Fibroblast of skin of scalp (primary cell): Measurements from ENCODE around the gene C5orf63.
"Not testable (repeated sequence)": the region's sequence is repeated elsewhere in the genome, so short reads cannot be mapped to it uniquely, and the experiment has no call there.

Experiments used
- DNase-seq: peaks from one replicate; pipeline ENCODE4 v3.0.0-alpha.2; 2013

The C5orf63 gene

DNA sequence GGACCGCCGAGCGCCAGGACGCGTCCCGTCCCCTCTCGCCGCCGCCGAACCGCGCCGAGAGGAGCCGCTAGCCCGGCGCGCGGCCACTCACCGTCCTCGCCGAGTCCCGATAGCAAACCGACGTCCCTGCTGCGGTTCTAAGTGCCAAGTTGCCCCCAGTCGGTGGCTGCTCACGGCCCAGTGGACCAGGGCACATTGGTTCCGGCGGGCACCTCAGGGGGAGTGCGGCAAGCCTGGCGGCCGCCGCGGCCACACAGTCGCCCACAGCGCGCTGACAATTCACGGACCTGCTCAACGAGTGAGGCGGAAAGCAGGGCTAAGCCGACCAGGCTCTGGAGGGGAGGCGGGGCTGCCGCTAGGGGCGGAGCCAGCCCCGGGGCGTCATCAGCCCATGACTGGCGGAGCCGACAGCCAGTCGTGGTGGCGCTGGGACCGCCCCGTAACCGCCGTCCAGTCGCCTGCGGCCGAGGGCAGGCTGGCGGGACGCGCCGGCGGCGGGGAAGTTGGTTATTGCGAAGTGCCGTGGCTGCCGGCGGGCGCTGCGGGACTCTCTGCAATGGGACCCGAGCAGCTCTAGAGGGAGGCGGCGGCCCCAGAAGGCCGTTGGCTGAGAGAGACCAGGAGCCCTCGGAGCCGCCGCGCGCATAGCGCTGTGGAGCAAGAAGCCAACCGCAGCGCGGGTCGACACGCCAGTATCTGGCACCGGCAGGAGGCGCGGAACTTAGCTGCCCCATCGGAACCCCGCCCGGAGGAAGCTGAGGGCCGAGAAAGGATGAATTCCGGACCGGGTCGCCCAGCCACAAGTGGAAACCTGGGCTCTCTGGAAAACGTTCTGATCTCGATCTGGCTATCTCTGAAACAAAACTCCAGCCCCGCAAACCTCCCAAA is 42.8 kb downstream of the C5orf63 start, which contains the start of gene MARCHF3:
TSS of gene MARCHF3 (minus strand) at position 300 of the 888 bp plus-strand sequence. CDS start 112,387 bp downstream, outside the sequence.
- peak; percentile 94 for DNase-seq

DNA sequence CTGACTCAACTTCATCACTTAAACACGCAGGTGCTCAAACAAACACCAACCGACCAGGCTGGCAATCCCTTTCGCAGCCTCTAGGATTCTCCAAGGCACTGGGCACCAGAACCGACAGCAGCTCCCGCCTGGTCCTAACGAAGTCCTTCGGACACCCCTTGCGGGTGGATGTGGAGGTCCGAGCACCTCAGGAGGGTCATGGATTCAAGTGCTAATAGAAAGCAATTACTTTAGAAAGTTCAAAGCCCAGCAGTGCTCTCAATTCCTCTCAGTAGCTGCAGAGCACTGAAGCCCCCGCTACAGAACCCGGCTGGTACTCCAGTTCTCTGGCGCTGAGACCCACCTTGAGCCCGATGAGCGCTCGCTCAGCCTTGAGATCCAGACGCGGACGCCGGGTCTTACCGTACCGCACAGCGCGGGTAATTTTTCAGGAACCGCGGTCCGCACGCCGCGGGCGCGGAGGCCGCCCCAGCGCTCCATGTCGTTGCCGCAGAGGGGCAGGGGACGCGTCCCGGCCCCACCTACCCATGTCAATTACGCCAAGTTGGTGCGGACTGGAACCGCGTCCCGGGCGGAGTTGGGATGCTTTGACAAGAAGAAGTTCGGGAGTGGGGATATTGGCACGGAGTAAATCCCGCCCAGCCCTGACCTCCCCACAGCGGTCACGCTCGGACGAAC is 43.6 kb downstream of the C5orf63 start:
- DNase-seq, result peak; percentile 43

DNA sequence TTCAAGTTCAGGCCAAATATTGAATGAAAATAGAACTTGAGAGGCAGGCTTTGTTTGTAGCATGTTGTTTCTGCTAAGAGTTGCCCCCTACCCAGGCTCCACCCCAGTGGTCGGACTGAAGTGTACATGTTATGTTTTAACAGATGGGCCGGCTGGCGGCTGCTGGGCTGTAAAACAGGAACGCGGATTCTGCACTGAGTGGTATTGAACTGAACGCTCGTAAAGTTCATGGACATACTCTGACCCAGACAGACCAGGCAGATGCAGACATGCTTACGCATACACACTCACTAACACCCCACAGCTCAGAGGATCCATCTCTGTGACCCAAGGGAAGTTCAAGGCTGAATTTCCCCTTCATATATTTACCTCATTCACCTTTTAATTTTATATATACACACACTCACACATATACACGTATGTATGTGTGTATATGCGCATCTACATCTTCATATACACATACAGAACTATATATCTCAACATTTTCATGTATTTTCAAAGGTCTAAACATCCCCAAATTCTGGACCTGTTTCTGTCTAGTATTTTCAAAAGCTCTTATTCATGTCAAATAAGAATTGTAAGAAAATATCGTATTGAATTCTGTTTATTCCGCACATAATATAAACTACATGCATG is 44.4 kb downstream of the C5orf63 start:
- no peak for DNase-seq

DNA sequence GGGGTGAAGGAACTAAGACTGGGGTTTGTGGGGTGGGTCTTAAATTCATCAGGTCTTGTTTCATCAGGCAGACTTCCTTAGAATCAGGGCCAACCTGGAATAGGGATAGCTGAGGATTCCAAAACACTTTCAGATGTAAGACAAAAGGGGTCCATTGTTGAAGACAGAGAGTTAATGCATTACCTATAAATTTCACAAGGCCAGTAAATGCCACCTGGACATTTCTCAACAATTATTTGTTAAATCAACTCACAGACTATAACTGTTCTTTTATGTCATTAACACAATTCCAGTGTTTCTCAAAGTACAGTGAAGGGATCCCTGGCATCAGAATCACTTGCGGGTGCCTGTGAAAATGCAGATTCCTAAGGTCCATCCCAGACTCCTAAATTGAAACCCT is 45.8 kb downstream of the C5orf63 start:
- no peak for DNase-seq

DNA sequence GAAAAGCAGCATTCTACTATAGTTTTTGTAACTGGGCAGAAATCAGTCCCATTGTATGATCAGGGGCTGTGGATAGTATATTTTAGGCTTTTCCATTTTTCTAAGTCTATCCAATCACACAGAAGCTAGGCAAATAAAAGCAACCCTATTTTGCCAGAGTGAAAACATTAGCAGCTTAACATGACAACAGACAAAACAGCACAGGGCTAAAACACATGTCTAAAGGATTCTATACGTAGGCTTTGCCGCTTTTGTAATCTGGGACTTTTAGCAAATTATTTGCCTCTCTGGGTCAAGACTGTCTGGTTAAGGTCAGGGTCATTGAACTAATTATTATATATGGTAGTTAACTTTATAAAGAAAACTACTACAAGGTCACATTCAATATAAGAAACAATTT is 47.1 kb downstream of the C5orf63 start:
- no peak for DNase-seq

DNA sequence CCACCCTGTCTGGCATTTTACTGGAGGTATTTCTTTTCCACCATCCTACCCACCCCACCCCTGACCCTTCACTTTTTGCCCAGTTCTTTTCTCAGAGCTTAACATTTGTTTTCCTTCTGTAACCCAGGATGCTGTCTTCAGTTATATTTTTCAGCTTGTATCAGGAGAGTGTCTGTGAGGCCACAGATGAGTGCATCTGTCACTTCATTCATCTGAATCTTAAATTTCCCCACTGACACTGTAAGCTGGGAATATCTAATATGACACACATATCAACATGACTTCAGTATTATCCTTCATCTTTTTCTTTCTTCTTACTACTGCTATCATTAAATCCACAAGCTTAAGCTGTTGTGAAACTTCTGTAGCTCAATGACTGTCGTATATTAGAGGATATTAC is 47.8 kb downstream of the C5orf63 start:
- no peak for DNase-seq

DNA sequence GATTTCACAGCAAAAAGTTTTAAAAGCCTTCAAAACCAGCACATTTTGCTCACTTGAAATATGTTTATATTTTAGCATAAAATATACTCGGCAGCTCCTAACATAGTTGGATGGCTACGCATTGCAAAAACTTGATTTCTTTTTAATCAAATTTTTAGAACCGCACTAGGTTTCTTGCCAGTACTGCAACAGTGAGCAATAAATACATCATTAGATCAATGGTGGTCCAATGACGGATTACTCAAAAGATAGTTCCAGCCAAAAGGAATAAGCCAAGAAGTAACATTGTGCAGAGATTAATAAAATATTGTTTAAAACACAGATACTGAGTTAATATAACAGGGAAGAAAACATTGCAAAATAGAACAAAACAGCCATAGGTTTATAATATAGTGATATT is 48.5 kb downstream of the C5orf63 start:
- DNase-seq, result no peak

DNA sequence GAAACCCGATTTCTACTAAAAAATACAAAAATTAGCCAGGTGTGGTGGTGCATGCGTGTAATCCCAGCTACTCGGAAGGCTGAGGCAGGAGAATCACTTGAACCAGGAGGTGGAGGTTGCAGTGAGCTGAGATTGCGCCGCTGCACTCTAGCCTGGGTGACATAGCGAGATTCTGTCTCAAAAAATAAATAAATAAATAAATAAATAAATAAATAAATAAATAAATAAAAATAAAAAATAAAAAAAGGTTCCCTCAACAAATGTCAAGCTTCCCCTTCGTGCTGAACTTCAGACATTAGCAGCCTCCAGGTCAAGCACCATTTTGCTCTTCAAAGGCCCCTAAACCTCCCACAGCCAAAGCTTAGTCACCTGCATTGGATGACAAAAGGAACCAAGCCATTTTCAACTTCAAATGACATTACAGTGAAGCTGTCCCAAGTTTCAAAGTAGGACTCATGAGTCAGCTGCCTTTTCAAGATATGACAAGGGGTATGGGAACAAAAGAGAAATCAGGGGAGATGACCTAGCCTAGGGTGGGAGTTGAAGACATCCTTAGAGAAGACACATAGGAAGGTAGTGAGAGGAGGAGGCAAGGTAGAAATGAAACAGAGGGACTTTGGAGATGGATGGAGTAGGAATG is 49.6 kb downstream of the C5orf63 start:
- DNase-seq, result not testable (repeated sequence)

DNA sequence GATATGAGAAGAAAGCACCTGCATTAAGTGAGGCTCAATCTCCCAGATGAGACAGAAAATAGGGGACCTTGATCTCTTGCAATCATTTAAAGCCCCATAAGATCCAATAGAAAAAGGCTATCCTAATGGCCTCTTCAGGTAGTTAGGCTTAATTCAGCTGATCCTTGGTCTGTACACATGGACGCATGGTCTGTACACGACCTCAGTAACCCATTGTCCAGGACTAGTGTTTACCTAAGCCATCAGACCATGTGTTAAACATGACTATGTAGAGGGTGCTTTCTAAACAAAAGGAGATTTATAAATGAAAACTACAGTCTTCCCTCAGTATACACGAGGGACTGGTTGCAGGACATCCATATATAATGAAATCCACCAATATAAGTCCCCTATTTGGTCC is 50.5 kb downstream of the C5orf63 start:
- no peak for DNase-seq

DNA sequence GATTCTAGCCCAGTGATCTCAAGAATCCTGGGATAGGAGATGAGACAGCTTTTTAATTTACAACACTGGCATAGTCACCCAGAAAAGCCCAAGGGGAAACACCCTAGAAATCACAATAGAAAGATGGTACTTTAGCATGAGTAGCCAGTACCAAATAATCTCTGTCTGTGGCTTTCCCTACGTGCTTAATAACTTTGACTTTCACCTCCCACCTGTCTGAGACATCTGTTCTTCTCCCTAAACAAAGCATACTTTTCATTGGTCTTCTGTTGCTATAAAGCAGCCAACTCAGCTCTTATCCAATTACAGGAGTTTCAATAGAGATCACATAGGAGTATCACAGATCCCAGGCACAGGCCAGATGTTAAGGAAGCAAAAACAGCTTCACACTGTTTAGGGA is 53.4 kb downstream of the C5orf63 start:
- DNase-seq, result no peak

DNA sequence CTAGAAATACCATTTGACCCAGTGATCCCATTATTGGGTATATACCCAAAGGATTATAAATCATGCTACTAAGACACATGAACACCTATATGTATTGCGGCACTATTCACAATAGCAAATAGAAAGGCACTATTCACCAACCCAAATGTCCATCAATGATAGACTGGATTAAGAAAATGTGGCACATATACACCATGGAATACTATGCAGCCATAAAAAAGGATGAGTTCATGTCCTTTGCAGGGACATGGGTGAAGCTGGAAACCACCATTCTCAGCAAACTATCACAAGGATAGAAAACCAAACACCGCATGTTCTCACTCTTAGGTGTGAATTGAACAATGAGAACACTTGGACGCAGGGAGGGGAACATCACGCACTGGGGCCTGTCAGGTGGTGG is 56.6 kb downstream of the C5orf63 start:
- not testable (repeated sequence) for DNase-seq

DNA sequence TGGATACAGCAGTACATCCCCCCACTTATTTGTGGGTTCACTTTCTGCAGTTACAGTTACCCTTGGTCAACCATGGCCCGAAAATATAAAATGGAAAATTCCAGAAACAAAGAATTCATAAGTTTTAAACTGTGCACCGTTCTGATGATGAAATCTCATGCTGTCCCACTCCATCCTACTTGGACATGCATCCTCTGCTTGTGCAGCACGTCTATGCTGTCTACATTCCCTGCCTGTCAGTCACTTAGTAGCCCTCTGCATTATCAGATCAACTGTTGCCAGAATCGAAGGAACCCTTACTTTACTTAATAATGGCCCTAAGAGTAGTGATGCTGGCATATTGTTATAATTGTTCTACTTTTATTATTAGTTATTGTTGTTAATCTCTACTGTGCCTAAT is 57.6 kb downstream of the C5orf63 start:
- DNase-seq, result no peak

DNA sequence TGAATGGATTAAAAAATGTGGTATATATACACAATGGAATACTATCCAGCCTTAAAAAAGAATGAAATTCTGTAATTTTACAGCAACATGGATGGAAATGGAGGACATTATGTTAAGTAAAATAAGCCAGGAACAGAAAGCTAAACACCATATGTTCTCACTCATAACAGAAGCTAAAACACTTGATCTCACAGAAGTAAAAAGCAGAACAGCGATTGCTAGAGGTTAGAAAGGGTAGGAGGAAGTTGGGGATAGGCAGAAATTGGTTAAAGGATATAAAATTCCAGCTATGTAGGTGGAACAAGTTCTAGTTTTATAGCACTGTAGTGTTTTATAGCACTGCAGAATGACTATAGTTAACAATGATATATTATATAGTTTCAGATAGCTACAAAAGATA is 58.7 kb downstream of the C5orf63 start:
- DNase-seq, result no peak

DNA sequence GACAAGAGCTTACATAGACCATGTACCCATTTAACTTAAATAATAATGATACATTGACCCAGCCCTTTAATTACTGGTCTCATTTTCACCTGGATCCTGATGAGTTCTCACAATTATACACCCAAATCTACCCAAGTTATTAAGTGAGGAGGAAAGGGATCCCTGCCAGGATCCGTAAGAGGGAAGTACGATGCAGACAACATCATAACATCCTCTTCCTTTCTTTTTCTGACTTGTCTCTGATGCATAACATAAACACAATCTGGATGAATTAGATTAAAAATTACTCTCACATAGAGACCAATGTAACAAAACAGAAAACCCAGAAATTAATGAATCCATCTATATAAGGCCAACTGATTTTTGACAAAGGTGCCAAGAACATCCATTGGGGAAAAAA is 59.9 kb downstream of the C5orf63 start:
- no peak for DNase-seq

DNA sequence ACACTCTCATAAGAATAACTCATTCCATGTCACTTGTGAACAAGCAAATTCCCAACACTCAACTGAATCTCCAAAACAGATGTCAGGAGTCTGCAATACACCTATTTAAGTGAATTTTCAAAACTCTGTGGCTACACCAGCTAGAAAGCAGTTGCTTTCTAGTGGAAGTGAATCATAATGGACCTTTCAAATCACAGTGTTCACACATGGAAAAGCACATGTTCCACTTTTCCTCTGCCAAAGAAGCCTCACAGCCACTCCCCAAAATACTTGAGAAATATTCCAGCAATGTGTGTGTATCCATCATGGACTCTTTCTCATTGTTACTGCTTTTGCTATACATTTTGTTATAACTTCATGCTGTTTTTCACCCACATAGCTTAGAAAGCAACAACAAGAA is 60.4 kb downstream of the C5orf63 start:
- peak; percentile 50 for DNase-seq

DNA sequence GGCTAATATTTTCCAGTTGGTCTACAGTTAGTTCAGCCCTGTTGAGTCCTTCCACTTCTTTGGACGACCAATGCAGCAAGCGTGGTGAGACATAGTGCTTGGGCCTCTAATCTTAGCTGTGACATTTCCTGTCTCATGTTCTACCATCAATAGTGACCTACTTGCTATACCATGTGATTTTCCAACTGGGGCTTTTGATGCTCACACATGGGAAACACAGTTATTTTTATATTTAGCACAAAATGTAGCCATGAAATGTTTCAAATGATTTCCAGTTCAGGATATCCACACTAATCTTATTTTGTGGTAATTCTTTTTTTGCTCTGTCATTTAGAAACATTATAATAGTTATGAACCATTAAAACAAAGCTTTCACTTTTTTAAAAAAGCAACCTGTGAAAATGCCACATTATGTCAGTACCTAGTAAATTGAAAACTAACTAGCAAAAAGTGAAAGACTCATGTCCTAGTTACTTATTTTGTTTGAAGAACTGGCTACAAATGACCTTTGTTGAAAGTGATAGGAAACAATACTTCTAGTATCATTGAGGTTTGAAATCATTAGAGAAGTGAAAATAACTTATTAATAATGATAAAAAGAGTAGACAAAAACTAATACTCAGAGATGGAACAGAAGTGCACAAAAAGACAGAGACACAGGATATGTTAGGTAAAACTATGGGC is 61.2 kb downstream of the C5orf63 start:
- no peak for DNase-seq

DNA sequence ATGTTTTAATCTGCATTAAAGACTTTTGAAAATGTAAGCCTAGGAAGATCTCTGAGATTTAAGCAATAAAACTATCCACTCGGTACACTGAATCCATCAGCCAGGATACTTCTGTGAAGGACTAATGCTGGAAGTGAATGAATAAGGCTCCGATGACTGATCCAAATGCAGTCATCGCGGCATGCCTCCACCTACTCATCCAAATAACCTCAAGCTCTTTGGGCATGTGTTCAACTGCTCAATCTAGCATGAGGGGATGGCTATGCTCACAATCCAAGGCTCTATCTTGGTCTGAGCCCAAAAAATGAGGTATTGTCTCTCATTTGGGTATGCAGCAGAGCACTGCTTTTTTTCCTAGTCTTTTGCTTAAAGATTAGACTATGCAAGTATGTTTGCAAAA is 62.1 kb downstream of the C5orf63 start:
- DNase-seq, result peak; percentile 50

DNA sequence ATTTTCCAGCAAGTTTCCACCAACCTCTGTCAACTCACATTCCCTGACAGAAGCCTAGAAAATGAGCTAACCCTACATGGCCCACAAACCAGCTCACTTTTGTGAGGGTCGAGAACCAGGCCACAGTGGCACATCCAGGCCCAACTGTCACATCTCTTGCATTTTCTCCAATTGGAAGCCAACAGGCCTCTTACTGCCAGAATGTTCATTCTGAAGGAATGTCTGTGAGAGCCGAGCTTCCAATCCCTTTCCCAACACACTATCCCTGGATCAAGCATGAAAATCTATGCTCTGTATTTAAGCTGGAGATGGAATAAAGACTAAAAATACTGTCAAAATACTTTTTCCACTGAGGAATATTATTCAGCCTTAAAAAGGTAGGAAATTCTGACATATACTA is 62.9 kb downstream of the C5orf63 start:
- no peak for DNase-seq

DNA sequence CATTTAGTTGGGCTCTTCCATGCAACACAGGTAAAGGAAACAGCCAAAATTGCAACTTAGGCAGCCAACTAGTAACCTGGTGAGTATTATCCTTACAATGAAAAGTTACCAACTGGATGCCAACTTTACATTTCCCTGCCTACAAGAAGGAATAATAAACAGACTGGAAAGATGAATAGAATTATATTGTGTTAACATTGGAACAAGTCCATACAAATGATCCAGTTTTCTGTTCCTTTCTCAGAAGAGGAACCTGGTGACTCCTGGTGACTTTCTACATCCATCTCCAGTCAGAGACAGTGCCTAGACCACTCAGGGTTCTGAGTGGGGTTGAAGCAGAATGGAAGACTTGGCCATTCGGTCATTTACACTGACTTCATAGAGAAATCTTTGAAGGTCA is 63.5 kb downstream of the C5orf63 start:
- no peak for DNase-seq

DNA sequence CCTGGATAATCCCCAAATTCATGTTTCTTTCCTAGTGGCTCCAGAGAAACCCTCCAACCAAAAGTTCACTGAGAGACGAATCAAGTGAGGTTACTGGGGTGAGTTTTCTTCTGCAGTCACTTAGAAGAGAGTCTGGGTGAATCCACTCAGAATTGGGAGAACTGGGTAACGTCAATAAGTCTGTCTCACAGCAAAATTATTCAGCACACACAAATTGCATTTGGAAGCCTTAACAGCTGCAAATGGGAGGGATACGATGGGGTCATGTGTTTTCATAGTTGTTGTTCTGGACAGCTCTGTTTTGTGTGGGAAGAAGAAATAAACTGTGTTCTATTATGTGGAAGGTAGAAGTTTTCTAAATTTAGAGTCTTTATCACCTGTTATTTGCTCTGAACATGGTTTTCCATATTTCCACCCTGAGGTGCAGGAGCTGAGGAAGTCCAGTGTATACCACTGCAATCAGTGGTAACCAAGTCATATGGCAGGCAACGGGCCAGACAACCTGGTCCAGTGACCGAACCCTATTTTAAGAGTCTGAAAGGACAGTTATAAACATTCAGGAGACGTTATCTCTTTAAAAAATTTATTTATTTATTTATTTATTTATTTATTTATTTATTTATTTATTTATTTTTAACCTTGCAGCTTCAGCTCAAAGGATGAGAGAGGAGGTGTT is 64.9 kb downstream of the C5orf63 start:
- no peak for DNase-seq

DNA sequence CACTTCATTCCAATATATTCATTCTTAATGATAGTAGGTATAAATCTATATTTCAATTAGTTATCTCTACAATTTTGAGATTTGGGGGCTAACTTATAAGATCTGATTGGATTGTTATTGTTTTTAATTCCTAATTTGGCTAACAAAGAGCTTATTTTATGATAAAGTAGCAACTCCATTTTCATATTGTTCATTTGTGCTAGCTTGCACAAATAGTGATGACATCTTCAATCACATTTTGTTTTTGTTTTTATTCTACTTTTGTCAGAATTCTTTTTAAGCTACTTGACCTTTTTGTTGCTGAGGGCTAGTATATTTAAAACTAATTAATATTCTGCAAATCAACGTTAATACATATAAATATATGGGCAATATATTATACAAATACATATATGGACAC is 65.8 kb downstream of the C5orf63 start:
- no peak for DNase-seq

DNA sequence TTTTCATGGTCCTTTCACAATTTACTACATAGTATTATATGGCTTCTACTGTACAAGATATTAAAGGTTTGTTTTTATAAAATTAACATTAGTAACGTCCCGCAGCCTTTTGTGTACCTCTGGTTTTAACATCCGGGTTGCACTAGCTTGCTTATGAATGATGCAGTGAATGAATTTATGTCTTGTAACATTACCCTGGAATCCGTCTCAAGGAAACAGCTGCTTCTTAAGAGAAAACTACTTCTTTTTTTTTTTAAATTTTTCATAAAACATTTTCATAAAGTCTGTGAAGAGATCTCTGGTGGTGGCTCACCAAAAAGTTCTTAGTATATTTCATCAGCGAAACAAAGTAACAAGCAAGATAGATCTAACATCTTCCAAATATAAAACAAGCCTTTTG is 66.6 kb downstream of the C5orf63 start:
- no peak for DNase-seq
